HL-60/S4 treated with phorbol 12-myristate 13-acetate at 8.2 ng/mL for 4 days and 3 days (cell line): Measurements from ENCODE around the gene RHBDD1.

ENCODE experiments used
- in situ Hi-C: fragments of 300-500 bp; cut with MboI; formaldehyde crosslinking; loops from 2 replicates; pipeline ENCODE4 v1.15.0; 2022; ENCODE audit warnings: low sequenced_read_pairs

RHBDD1 gene

GRCh38 chr2:226911932-226912331 is 76.1 kb downstream of the RHBDD1 start:
- in situ Hi-C loops, result no loop called here

GRCh38 chr2:226913641-226914040 is 77.8 kb downstream of the RHBDD1 start:
- in situ Hi-C loops, result no loop called here

GRCh38 chr2:226915846-226916360 is 80.0 kb downstream of the RHBDD1 start:
- in situ Hi-C loops, result no loop called here

- in situ Hi-C loops, result no loop called here
Measured at GRCh38 chr2:226916669-226917068, 80.8 kb downstream of the RHBDD1 start.

GRCh38 chr2:226932443-226932842 is 96.6 kb downstream of the RHBDD1 start:
- in situ Hi-C loops, result no loop called here

- in situ Hi-C loops, result no loop called here
Measured at GRCh38 chr2:226934546-226935201, 98.8 kb downstream of the RHBDD1 start.

GRCh38 chr2:226943862-226944620 is 108.2 kb downstream of the RHBDD1 start:
- in situ Hi-C loops, result no loop called here

- in situ Hi-C loops, result no loop called here
Measured at GRCh38 chr2:226953206-226953605, 117.4 kb downstream of the RHBDD1 start.

- in situ Hi-C loops, result no loop called here
Measured at GRCh38 chr2:226953826-226954225, 118.0 kb downstream of the RHBDD1 start.

- in situ Hi-C loops, result no loop called here
Measured at GRCh38 chr2:226956659-226957058, 120.8 kb downstream of the RHBDD1 start.

GRCh38 chr2:226959418-226959817 is 123.6 kb downstream of the RHBDD1 start:
- in situ Hi-C loops, result no loop called here

GRCh38 chr2:226962176-226962773 is 126.4 kb downstream of the RHBDD1 start:
- in situ Hi-C loops, result no loop called here

GRCh38 chr2:226963528-226963927 is 127.7 kb downstream of the RHBDD1 start:
- in situ Hi-C loops, result no loop called here

- in situ Hi-C loops, result no loop called here
Measured at GRCh38 chr2:226965376-226965775, 129.5 kb downstream of the RHBDD1 start.

- in situ Hi-C loops, result no loop called here
Measured at GRCh38 chr2:226969417-226970080, 133.7 kb downstream of the RHBDD1 start.

GRCh38 chr2:226970362-226970761 is 134.5 kb downstream of the RHBDD1 start:
- in situ Hi-C loops, result no loop called here

GRCh38 chr2:226971084-226971483 is 135.2 kb downstream of the RHBDD1 start:
- in situ Hi-C loops, result no loop called here

GRCh38 chr2:226971770-226972169 is 135.9 kb downstream of the RHBDD1 start:
- in situ Hi-C loops, result no loop called here

GRCh38 chr2:226973816-226974215 is 138.0 kb downstream of the RHBDD1 start:
- in situ Hi-C loops, result no loop called here

- in situ Hi-C loops, result no loop called here
Measured at GRCh38 chr2:226977775-226978190, 141.9 kb downstream of the RHBDD1 start.

GRCh38 chr2:226978300-226978699 is 142.4 kb downstream of the RHBDD1 start:
- in situ Hi-C loops, result no loop called here
